GM21737 (cell line): ENCODE results near the gene HCN2.

ENCODE experiments used
- ATAC-seq: cut with Tn5 transposase; IDR thresholded peaks from one replicate; pipeline ENCODE4 v1.9.1; 2021; ENCODE audit warnings: mild to moderate bottlenecking, moderate library complexity; ENCODE audit not compliant: unreplicated experiment

HCN2 gene

GRCh38 chr19:589693-590395, at the start of gene HCN2:
Gene HCN2 (plus strand): TSS chr19:589881. CDS start chr19:589946, 65 bp downstream.
- no peak for ATAC-seq

GRCh38 chr19:540867-541637, 48.6 kb upstream of the HCN2 start:
- no peak for ATAC-seq

GRCh38 chr19:541699-542098, 48.0 kb upstream of the HCN2 start:
- no peak for ATAC-seq

GRCh38 chr19:542173-542866, 47.4 kb upstream of the HCN2 start:
- ATAC-seq, result no peak

GRCh38 chr19:543910-544608, 45.6 kb upstream of the HCN2 start, which contains the start of gene GZMM:
Gene GZMM (plus strand): TSS chr19:544053. CDS start chr19:544072, 19 bp downstream.
- ATAC-seq, result no peak

GRCh38 chr19:547117-547516, 42.6 kb upstream of the HCN2 start:
- no peak for ATAC-seq

GRCh38 chr19:547836-548720, 41.6 kb upstream of the HCN2 start:
- ATAC-seq, result no peak

- ATAC-seq, result no peak
Measured at GRCh38 chr19:548886-549830, 40.5 kb upstream of the HCN2 start.

- no peak for ATAC-seq
Measured at GRCh38 chr19:554817-555216, 34.9 kb upstream of the HCN2 start.

- ATAC-seq, result no peak
Measured at GRCh38 chr19:555474-555808, 34.2 kb upstream of the HCN2 start.

- ATAC-seq, result no peak
Measured at GRCh38 chr19:556611-557382, 32.9 kb upstream of the HCN2 start.

- no peak for ATAC-seq
Measured at GRCh38 chr19:558770-559439, 30.8 kb upstream of the HCN2 start.

- no peak for ATAC-seq
Measured at GRCh38 chr19:560121-560520, 29.6 kb upstream of the HCN2 start.

- ATAC-seq, result no peak
Measured at GRCh38 chr19:566403-566802, 23.3 kb upstream of the HCN2 start.

GRCh38 chr19:566844-567243, 22.8 kb upstream of the HCN2 start:
- ATAC-seq, result no peak

GRCh38 chr19:567296-567900, 22.3 kb upstream of the HCN2 start:
- ATAC-seq, result no peak

GRCh38 chr19:570251-570686, 19.4 kb upstream of the HCN2 start:
- no peak for ATAC-seq
